ENCODE results near the gene SLC66A2.
"Not testable (repeated sequence)": the region's sequence is repeated elsewhere in the genome, so short reads cannot be mapped to it uniquely, and the experiment has no call there.

The SLC66A2 gene

DNA sequence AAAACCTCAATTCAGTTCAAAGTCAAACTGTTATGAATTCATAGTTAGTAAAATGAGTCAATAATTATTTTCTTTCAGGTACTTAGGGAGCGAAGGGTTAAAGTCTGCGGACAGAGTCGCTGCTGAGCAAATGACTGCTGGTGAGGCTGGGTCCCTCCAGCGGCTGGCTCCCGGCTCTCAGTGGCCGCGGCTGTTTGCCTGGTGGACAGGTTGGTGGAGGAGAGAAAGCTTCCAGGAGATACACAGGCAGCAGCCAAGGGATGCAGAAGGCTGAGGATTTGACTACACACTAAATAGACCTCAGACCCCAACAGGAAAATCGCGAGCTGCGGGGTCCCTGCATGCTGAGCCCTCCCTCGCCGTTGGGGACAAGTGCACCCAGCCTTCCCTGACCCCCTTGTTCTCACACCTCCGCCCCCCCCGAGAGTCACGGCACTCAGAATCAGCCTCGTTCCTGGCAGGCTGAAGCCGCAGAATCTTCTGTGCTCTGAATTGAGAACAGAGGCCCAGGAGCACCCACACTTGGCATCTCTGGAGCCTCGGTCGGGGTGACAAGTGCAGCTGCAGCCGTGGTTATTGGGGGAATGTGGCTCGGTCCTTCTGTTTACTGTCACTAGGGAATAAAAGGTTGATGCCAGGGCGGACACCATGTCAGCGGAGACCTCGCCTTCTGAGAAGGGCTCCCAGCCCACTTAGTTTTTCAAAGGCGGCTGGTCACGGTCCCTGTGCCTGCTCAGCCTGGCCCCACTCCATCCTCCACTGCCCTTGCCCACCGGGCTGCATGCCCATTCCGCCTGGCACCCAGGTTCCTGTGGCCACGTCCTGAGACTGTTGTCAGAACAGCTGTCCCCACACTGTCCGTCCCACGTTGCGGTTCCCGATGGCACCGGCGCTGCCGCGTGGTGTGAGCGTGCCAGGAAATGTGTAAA is 74.0 kb downstream of the SLC66A2 start:
- DNase-seq: no peak

DNA sequence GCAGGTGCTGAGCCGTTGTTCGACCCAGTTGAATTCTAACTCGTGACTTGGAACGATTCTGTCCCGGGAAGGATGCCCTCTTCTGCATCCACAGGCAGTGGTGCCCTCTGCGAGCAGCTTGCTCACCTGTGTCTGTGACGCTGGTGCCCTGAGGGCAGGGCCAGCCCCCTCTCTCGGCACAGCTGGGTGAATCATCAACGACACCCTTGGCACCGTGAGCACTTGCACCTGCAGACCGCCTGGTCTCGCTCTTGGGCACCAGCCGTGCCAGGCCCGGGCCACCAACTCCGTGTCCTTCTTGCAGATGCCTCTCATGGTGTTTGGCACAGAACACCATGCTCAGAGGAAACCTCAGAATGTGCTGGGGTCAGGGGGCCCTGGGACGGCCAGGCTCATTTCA is 75.0 kb downstream of the SLC66A2 start:
- DNase-seq: no peak

DNA sequence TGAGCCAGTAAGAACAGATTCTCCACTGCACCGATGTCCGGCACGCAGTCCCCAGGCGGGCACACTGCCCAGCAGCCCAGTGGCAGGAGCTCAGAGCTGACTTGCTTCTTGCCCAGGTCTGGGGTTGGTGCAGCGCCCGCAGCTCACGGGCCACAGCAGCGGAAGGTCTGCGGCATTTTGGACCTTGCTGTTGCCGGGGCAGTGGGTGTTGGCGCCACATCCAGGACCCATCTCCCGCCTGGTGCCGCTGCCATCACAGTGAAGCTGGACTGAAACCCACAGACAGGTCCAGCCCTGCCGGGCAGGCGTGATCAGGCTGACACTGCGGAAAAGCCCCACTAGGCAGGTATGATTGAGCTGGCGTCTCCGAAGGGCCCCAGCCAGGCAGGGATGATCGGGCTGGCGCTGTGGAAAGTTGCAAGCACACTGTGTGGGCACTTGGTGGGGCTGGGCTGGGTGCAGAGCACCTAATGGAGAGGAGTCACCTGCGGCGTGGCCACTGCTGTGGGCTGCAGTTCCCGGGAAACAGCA is 75.5 kb downstream of the SLC66A2 start:
- no peak for DNase-seq

DNA sequence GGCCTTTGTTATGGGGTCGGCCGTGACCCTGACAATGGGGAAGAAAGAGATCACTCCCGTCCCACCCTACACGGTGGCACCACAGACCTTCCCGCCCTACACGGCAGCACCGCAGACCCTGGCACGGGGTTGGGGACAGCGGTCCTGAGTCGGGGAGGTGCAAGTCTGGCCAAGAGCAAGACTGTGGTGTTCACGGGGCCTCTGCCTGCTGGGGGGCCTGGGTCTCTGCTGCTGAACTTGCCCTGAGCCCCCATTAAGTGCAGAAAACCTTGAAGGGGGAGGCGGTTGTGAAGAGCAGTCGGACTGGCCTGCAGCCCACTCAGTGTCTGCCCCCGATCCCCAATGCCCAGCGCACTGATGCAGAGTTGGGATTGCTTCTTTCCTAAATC is 75.9 kb downstream of the SLC66A2 start:
- no peak for DNase-seq

DNA sequence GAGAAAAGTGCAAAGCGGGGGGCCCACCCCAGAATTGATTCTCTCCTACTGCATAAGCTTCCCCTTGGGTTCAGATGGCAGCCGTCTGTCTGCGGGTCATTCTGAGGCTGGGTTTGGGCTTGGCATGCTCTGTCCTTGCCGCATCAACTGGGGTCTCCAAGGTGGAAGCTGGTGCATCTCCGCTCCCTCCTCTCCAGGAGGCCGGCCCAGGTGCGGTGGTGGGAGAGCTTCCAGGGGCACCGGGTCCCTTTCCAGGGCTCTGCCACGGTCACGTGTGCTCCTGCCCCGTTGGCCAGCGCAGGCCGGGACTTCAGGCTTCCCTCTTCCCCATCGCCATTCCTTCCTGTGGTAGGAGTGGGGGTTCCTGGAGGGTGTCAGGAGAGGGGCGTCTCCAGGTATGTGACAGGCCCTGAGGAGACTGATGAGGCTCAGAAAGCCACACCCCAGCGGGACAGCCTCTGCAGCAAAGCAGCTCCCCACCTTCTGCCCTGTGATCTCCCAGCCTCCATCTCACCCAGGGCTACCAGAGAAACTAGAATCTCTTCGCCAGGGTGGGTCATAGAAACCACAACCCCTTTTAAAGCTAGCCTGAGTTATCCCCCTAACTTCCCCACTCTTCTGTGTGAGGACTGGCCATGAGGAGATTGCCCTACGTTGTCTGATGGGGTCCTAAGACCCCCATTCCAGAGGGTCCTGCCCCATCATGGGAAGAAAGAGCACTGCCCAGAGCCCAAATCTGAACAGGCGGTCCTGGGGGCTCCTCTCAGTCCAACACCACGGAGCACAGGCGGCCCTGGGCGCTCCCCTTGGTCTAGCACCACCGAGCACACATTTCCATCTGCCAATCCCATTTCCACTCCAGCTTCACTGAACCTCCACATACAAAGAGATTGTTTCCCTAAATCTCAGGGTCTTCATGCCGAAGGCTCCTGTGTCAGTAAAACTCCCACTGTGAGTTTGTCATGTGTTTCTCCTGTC is 76.6 kb downstream of the SLC66A2 start:
- DNase-seq: no peak

DNA sequence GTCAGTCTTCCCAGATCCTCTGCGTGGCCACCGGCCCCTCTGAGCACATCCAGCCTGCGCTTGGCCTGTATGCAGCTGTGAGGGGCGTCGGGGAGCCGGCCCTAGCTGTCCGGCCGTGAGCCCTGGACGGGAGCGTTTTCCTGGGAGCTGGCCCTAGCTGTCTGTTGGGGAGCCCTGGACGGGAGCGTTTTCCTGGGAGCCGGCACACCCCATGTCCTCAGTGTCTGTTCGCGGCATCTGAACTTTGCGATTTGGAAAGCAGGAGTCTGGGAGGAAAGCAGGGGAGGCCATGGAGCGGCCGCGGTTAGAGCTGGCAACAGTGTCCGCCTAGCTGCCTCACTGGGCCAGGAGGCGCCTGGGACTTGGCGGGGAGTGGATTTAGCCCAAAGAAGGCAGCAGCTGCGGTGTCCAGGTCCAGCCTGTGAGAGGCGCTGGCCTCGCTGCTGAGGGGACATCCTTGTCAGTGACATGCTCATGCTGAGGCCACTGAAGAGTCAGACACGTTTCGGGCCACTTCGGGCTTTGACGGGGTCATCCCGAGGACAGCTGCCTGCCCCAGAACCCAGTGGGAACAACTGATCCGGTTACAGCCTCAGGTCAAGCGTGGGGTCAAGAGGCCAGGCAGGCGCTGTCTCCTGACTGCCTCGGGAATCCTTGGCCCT is 77.9 kb downstream of the SLC66A2 start:
- no peak for DNase-seq

DNA sequence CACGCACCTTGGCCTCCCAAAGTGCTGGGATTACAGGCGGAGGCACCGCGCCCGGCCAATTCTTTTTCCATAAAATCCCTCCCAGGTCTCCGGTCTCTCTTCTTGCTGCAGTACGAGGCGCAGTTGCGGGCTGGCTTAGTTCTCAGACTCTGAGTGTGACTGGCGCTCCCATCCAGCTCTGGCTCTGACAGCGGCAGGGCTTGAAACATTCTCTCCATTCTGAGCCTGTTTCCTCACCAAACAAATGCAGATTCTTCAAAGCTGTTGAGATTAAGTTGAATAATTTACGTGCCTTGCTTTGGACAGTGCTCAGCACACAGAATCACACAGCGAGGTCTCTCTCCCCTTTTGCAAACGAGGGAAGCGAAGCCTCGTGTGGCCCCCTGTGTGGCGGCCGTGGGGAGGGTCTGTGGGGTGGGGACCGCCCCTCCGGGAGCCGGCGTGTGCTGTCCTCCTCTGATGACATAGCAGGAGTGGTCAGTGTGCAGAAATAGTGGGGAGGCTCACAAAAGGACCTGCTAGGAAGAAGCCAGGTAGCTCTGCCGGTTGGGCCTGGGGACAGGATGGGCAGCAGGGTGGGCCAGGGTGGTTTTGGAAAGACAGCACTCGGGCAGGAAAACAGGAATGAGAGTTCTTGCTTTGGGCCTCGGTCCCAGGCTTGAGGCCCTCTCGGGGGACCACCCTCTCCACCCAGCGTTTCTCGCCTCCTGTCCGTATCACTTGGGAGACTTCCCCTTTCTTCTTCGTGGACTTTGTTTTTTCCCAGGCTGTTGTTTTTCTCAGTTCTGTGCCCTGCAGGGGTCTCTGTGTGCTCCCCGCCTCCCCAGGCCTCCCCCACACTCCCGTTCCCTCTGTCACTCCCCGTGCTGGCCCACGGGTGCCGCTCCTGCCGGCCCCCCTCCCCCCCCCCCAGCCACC is 78.7 kb downstream of the SLC66A2 start:
- DNase-seq: no peak

DNA sequence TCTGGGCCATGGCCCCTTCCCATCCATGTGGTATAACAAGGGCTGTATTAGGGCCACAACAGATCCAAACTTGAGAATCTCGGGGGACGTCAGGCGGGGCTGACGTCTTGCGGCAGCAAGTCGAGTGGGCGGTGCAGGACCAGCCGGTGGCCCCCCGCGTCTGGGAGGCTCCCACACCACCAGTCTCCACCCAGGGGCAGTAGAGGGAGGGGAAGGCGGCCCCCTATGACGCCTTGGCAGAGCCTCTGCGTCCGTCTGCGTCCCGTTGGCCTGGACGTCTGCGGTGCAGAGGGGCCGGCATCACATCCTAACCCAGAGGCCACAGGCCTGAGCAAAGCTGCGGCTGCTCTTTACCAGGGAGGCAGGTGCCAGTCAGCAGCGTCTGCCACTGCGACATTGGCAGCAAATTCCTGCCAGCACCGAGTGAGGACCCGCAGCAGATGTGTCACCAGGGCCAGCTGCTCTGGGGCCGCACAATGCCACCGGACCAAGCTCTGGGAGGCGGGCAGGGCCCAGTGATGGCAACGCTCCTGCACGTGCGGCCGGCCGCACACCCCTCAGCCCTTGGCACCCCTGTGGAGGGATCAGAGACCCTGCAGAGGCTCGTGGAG is 79.9 kb downstream of the SLC66A2 start:
- DNase-seq: no peak

DNA sequence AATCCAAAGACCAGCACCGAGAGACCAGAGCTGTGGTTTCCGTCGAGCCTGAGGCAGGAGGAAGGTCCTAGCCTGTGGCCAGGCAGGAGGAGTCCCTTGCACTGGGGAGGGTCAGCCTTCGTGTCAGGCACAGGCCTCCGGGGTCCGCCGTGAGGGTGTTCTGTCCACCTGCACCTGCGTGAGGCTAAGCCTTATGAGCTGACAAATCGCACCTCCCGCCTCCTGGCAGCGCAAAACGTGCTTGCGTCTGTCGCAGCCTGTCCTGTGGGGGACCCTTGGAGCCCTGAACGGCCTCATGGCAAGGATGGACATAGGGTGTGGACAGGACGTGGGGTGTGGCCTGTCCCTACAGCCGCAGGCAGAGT is 80.4 kb downstream of the SLC66A2 start:
- no peak for DNase-seq

DNA sequence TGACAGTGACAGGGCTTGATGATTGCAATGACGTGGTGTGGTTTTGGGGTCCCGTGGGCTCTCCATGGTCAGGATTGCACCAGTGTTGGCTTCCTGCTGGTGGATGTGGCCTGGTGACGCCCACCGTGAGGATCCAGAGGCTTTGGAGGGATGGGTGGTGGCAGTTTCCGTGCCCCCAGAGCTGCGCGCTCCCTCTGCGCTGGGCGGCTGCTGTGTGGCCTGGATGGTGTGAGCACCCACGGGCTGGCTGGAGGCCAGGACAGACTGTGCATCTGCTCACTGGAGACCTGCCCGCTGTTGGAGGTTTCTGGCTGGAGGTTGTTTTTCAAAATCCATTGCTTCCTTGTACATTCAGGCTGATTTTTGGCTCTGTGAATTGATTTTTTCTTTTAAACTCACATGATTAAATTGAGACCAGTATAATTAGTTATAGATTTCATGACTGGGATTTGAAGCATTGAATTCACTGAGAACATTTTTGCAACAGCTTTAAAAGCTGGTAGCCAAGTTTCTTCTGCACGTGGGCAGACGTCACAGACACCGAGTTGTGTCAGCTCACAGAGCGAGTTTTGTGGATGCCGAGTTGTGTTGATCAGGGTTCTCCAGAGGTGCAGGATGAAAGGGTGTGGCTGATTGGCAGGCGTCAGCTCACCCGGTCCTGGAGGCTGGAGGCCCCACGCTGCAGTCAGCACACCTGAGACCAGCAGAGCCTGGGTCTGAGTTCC is 81.0 kb downstream of the SLC66A2 start:
- no peak for DNase-seq

DNA sequence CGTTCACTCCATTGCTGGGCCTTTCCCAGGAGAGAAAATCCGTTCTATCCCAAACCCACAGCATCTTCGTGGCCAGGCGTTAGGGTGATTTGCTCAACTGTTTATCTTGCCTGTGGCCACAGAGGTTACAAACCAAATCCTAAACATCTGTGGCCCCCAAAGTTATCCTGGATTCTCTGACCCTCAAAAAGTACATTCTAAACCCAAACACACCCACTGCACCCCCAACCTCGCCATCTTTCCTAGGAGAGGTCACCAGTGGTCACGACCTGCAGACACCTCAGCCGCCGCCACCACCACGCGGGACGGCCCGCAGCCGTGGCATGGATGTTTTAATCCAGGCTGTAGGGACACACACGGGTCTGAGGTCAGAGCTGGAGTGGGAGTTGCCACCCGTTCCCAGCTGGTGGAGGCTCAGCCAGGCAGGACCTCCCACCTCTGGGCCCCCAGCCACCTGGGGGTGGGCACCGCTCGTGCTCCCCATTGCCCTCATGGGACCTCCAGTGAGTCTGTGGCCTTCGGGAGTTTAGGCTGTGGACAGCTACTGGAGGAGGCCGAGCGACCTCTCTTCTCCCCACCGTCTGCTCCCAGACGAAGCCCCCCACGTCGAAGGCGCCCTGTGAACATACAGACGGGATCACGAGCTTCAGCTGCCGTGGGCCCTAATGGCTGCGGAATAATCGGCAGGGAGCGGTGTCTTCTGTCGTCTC is 81.7 kb downstream of the SLC66A2 start:
- no peak for DNase-seq

DNA sequence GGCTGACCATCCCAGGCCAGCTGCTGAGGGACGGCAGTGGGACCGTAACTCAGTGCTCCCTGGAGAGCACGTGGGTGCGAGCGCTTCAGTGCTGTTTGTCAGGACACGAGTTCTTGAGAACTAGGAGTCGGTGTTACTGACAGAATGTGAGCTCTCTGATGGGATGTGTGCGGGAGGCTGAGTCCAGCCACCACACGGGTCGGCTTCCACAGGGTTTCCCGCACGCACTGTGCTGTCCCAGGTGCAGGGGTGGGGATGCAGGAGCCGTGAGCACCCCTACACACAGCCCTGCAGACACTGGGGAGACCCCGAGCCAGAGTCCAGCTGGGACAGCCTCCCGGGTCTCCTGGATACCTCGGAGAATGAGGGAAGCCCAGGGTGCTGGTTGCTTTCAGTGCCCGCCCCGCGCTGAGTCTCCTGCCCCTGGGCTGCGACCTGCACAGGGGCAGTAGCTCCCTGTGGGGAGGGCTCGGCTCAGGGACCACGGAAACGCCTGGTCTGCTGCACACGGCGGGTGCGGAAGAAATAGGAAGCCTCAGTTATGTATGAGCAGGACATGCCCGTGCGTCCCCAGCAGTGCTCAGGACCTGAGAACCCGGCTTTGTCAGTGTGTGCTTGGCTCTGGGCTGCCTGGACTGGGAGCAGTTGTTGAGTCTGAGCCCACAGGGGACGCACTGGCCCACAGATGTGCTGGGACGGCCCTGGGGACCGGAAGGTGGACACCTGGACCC is 82.5 kb downstream of the SLC66A2 start:
- DNase-seq: no peak

DNA sequence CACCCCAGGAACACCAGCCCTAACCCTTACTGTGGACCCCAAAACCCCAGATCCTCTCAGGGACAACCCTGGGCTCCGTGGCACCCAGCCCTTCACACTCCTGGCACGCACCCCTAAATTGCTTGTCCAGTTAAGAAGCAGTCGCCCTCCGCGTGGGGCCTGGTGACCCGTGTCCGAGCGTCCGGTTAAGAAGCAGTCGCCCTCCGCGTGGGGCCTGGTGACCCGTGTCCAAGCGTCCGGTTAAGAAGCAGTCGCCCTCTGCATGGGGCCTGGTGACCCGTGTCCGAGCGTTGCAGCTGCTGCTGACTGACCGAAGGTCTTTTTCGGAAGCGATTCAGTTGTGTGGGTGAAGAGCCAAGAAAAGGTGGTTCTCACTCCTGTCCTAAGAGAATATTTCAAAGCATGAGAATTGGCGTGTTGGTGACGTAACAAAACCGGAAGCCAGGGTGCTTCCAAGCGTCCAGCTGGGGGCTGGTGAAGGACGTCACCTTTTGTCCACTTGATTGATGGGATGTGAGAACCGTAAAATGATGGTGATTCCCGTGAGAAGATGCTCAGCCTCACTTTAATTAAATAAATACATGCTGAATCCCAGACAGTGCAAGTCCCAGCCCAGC is 83.2 kb downstream of the SLC66A2 start:
- DNase-seq: no peak

DNA sequence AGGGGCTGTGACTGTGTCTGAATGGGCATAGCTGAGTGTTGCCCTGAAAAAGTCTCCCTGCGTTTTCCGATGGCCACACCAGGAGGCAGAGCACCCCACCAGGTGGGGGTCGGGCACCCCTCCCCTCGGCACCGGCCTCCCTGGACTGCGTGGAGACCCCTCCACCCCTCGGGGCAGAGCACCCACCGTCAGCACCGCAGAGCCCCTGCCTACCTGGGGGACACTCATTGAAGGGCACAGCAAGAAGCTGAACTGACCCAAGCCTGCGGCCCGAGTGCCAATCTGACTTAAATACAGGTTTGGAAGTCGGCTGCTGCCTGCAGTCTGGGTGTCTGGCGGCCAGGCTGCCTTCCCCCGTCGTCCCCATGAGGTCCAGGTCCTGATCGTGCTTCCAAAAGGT is 83.8 kb downstream of the SLC66A2 start:
- no peak for DNase-seq

DNA sequence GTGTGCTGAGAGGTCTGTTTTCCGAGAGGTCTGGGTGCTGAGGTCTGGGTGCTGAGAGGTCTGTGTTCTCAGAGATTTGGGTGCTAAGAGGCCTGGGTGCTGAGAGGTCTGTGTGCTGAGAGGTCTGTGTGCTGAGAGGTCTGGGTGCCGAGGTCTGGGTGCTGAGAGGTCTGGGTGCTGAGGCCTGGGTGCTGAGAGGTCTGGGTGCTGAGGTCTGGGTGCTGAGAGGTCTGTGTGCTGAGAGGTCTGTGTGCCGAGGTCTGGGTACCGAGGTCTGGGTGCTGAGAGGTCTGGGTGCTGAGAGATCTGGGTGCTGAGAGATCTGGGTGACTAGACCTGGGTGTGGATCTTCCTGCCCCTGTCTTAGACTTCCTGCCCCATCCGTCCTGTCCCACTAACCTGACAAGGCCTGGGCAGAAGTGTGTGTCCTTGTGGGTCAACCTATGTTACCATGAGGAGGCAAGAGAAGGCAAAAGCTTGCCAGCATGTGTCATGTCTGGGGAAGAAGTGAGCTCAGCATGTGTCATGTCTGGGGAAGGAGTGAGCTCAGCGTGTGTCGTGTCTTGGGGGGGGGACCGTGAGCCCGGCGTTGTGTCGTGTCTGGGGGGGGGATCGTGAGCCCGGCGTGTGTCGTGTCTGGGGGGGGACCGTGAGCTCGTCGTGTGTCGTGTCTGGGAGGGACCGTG is 84.4 kb downstream of the SLC66A2 start:
- DNase-seq: no peak

DNA sequence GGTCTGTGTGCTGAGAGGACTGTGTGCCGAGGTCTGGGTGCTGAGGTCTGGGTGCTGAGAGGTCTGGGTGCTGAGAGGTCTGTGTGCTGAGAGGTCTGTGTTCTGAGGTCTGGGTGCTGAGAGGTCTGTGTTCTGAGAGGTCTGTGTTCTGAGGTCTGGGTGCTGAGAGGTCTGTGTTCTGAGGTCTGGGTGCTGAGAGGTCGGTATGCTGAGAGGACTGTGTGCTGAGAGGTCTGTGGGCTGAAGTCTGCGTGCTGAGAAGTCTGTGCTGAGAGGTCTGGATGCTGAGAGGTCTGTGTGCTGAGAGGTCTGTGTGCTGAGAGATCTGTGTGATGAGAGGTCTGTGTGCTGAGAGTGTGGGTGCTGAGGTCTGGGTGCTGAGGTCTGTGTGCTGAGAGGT is 85.5 kb downstream of the SLC66A2 start:
- not testable (repeated sequence) for DNase-seq

DNA sequence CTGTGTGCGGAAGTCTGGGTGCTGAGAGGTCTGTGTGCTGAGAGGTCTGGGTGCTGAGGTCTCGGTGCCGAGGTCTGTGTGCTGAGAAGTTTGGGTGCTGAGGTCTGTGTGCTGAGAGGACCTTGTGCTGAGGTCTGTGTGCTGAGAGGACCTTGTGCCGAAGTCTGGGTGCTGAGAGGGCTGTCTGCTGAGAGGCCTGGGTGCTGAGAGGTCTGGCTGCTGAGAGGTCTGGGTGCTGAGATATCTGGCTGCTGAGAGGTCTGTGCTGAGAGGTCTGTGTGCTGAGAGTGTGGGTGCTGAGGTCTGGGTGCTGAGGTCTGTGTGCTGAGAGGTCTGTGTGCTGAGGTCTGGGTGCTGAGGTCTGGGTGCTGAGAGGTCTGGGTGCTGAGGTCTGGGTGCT is 86.5 kb downstream of the SLC66A2 start:
- DNase-seq: not testable (repeated sequence)

Measured in NCI-H226 (cell line).